Measurements from ENCODE around the gene NR1H3. TPM values are rescaled to one million over a fixed set of nuclear protein-coding genes. Genes with fewer than 3 reads are reported as not detected.
A peak's percentile ranks its signal among the peaks of the same experiment; 100 is the strongest.

NR1H3 gene
- total RNA-seq, 4 donors from 2014 or later = 95.8 to 152 (median 123) TPM

- no peak for TF ChIP-seq POLR2A (IDR thresholded peaks at IDR 0.05)
- TF ChIP-seq CTCF (IDR thresholded peaks at IDR 0.05) = no peak
- H3K4me1 ChIP-seq = peaks cover 0 to 62% (median 8%) of the 10 kb centered on the region in 4 donors
- peak overlapping the region in 3 of 4 donors; percentile 31 to 58 (median 57) for H3K4me3 ChIP-seq
- DNase-seq = no peak
- H3K27ac ChIP-seq = peak overlapping the region; percentile 20 to 81 (median 68)
- H3K27me3 ChIP-seq = no peaks in the 10 kb centered on the region
- no peaks in the 10 kb centered on the region for H3K36me3 ChIP-seq
- H3K9me3 ChIP-seq = no peaks in the 10 kb centered on the region
Measured at GRCh38 chr11:47258317-47258902, 614 bp downstream of the NR1H3 start.

- Histone ChIP-seq H3K27me3 (no peaks in the 10 kb centered on the region), H3K27ac (peak overlapping the region in 2 of 4 donors; percentile 0 to 81), H3K4me1 (peaks cover 0 to 52% (median 5%) of the 10 kb centered on the region in 4 donors), H3K36me3 (no peaks in the 10 kb centered on the region), H3K4me3 (peak overlapping the region in 1 of 4 donors; percentile 57), H3K9me3 (no peaks in the 10 kb centered on the region)
- TF ChIP-seq CTCF (IDR thresholded peaks at IDR 0.05) = peak in 4 of 6 experiments; percentile 46 to 72 (median 61)
- no peak for TF ChIP-seq POLR2A (IDR thresholded peaks at IDR 0.05)
- DNase-seq = peak in 1 of 3 donors; percentile 56
Measured at GRCh38 chr11:47259232-47259977, 1.6 kb downstream of the NR1H3 start.

GRCh38 chr11:47260366-47260765, 2.6 kb downstream of the NR1H3 start:
- TF ChIP-seq CTCF (IDR thresholded peaks at IDR 0.05) (no peak), POLR2A (IDR thresholded peaks at IDR 0.05) (no peak)
- Histone ChIP-seq H3K4me3 (no peak overlapping the region), H3K36me3 (no peaks in the 10 kb centered on the region), H3K9me3 (no peaks in the 10 kb centered on the region), H3K27ac (no peak overlapping the region), H3K27me3 (no peaks in the 10 kb centered on the region), H3K4me1 (peaks cover 0 to 48% (median 1%) of the 10 kb centered on the region in 4 donors)
- no peak for DNase-seq

- H3K4me1 ChIP-seq = peaks cover 0 to 42% (median 1%) of the 10 kb centered on the region in 4 donors
- TF ChIP-seq POLR2A (IDR thresholded peaks at IDR 0.05) (no peak), CTCF (IDR thresholded peaks at IDR 0.05) (no peak)
- no peaks in the 10 kb centered on the region for H3K36me3 ChIP-seq
- no peak overlapping the region for H3K4me3 ChIP-seq
- no peak for DNase-seq
- H3K27ac ChIP-seq = no peak overlapping the region
- H3K27me3 ChIP-seq = no peaks in the 10 kb centered on the region
- H3K9me3 ChIP-seq = no peaks in the 10 kb centered on the region
Measured at GRCh38 chr11:47261291-47261800, 3.5 kb downstream of the NR1H3 start.

GRCh38 chr11:47264119-47264518, 6.3 kb downstream of the NR1H3 start:
- no peak for DNase-seq
- Histone ChIP-seq H3K9me3 (no peaks in the 10 kb centered on the region), H3K36me3 (no peaks in the 10 kb centered on the region), H3K4me3 (no peak overlapping the region), H3K27me3 (no peaks in the 10 kb centered on the region), H3K4me1 (peaks cover 0 to 27% (median 5%) of the 10 kb centered on the region in 4 donors), H3K27ac (no peak overlapping the region)
- no peak for TF ChIP-seq CTCF (IDR thresholded peaks at IDR 0.05)
- no peak for TF ChIP-seq POLR2A (IDR thresholded peaks at IDR 0.05)

Measured in Peyer's patch (tissue), 4 donors.